GM12873 (cell line): ENCODE results near the gene STK25.

Experiments used
- CTCF ChIP-seq: IDR thresholded peaks from 2 replicates; pipeline ENCODE4 v1.5.1; 2012; ENCODE audit warnings: low read depth, mild to moderate bottlenecking, moderate library complexity, low read length, control low read depth; ENCODE audit not compliant: insufficient read depth; ENCODE audit errors: missing control alignments

The STK25 gene

GRCh38 chr2:241499146-241499965, 9.0 kb downstream of the STK25 start:
- no peak for TF ChIP-seq CTCF

- no peak for TF ChIP-seq CTCF
Measured at GRCh38 chr2:241498115-241499070, 10.0 kb downstream of the STK25 start.

- TF ChIP-seq CTCF: no peak
Measured at GRCh38 chr2:241496904-241497877, 11.2 kb downstream of the STK25 start.

- no peak for TF ChIP-seq CTCF
Measured at GRCh38 chr2:241496003-241496707, 12.2 kb downstream of the STK25 start.

- no peak for TF ChIP-seq CTCF
Measured at GRCh38 chr2:241495172-241496002, 13.0 kb downstream of the STK25 start.
